K562 treated with DMSO at 1 percent for 48 hours (cell line): ENCODE results near the gene TMEM270. TPM values are rescaled to one million over a fixed set of nuclear protein-coding genes. Genes with fewer than 3 reads are reported as not detected.

ENCODE experiments used
- total RNA-seq: library from RNA; unstranded; fragments of 300-600 nt; gene quantifications from 2 replicates; pipeline ENCODE4 v1.2.3, GENCODE V29; 2022; ENCODE audit warnings: low replicate concordance; ENCODE audit errors: extremely low read depth

Gene TMEM270, protein sequence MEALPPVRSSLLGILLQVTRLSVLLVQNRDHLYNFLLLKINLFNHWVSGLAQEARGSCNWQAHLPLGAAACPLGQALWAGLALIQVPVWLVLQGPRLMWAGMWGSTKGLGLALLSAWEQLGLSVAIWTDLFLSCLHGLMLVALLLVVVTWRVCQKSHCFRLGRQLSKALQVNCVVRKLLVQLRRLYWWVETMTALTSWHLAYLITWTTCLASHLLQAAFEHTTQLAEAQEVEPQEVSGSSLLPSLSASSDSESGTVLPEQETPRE
- total RNA-seq = not detected in 2 replicates

DNA sequence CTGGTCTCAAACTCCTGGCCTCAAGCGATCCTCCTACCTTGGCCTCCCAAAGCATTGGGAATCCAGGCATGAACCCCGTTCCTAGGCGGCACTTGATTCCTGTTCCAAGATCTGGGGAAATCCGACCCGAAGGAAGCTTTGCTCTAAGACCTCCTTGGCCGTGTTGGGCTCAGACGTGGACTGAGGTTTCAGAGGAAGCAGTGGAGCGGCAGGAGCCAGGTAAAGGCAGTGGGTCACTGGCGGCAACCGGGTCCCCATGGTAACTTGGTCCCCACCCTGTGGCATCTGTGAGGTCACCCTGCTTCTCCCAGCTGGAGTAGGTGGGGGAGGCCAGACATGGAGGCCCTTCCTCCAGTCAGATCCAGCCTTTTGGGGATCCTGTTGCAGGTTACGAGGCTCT is at the start of gene TMEM270:
Gene TMEM270, plus strand, starts transcription at position 301 of the 400 bp plus-strand sequence. Its CDS starts 36 bp downstream, at position 337.

DNA sequence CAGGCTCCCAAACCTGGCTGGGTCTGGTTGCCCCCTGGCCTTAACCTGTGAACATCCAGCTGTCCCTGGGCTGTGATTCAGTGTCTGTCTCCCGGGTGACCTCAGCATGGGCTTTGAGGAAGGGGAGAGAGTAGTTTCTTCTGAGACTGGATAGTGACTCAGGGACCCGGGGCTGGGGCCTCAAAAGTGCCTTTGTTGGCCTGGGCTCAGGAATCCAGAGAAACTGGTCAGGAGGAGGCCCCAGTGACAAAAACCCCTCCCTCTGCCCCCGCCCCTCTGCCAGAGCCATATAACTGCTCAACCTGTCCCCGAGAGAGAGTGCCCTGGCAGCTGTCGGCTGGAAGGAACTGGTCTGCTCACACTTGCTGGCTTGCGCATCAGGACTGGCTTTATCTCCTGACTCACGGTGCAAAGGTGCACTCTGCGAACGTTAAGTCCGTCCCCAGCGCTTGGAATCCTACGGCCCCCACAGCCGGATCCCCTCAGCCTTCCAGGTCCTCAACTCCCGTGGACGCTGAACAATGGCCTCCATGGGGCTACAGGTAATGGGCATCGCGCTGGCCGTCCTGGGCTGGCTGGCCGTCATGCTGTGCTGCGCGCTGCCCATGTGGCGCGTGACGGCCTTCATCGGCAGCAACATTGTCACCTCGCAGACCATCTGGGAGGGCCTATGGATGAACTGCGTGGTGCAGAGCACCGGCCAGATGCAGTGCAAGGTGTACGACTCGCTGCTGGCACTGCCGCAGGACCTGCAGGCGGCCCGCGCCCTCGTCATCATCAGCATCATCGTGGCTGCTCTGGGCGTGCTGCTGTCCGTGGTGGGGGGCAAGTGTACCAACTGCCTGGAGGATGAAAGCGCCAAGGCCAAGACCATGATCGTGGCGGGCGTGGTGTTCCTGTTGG is 30.0 kb upstream of the TMEM270 start, which contains the start of gene CLDN4:
Gene CLDN4, plus strand, starts transcription at position 316 of the 903 bp plus-strand sequence. Its CDS starts 206 bp downstream, at position 522.

DNA sequence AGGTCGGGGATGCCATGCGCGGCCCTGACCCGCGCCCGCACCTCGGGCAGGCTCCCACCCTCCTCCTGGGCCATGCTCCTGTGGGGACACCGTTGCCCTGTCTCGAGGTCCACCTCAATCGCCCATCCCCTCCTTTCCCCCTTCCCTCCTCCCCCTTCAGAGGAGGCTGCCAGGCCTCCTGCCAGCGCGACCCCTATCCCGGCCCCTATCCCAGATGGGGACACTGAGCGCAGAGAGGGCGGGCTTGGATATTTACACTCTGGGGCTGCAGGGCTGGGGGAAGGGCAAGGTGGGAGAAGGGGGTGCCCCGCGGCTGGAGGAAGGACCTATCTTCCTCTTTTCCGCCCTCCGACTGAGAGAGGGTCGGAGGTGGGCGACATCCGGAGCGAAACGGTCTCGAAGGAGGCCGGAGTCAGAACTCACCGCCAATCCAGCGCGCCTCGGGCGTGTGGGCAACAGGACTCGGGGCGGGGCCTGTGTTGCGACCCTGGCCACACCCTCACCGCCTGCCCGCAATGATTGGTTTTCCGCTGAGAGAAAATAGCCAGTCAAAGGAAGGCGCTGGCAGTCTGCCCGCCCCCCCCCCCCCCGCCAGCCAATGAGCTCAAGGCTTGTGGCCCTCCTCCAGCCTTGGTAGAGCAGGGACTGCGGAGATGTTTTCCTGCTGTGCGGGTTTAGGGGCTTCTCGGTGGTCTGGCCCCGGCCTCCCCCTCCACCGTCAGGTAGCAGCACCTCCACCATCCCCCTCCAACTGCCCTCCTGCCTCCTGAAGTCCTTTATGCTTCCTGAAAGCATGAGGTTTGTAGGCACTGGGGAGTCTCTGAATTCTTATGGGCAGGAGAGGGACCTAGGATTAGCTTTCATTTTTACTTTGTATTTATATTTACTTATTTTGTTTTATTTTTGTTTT is 18.6 kb upstream of the TMEM270 start, which contains the start of gene METTL27:
Gene METTL27, minus strand, starts transcription at position 450 of the 910 bp plus-strand sequence. Its CDS starts 376 bp downstream, at position 74.

Other genes starting within 250 kb of the TMEM270 start
- gene MLXIPL, start 236.6 kb upstream of the TMEM270 start, total RNA-seq = not detected in 2 replicates
- gene VPS37D, start 193.3 kb upstream of the TMEM270 start, total RNA-seq = not detected in 2 replicates
- not detected in 2 replicates for gene DNAJC30, start 177.7 kb upstream of the TMEM270 start, total RNA-seq
- not detected in 2 replicates for gene BUD23, start 177.6 kb upstream of the TMEM270 start, total RNA-seq
- not detected in 2 replicates for gene STX1A, start 141.5 kb upstream of the TMEM270 start, total RNA-seq
- not detected in 2 replicates for gene ABHD11, start 122.4 kb upstream of the TMEM270 start, total RNA-seq
- not detected in 2 replicates for gene CLDN3, start 90.9 kb upstream of the TMEM270 start, total RNA-seq
- gene CLDN4, start 30.2 kb upstream of the TMEM270 start, total RNA-seq = not detected in 2 replicates
- gene METTL27, start 18.6 kb upstream of the TMEM270 start, total RNA-seq = not detected in 2 replicates
- gene ELN, start 167.0 kb downstream of the TMEM270 start, total RNA-seq = not detected in 2 replicates
- gene LIMK1, start 222.6 kb downstream of the TMEM270 start, total RNA-seq = not detected in 2 replicates